Large intestine (tissue), 3 donors: ENCODE measurements around the gene KLF1. TPM values are rescaled to one million over a fixed set of nuclear protein-coding genes. Genes with fewer than 3 reads are reported as not detected.

Experiments
- DNase-seq, 2 donors: peaks; one replicate each; pipeline versions ENCODE4 v3.0.0 to v3.0.0-alpha.2; 2013
- H3K27ac ChIP-seq: one replicate; pipeline ENCODE4 v1.5.1; 2013; ENCODE audit warnings: low read length
- H3K27me3 ChIP-seq: 2 replicates; pipeline ENCODE4 v1.6.1; 2013; ENCODE audit warnings: low read length; ENCODE audit not compliant: control insufficient read depth, insufficient read depth
- H3K36me3 ChIP-seq: 2 replicates; pipeline ENCODE4 v1.6.1; 2013; ENCODE audit warnings: low read length; ENCODE audit not compliant: control insufficient read depth, insufficient read depth
- H3K4me1 ChIP-seq: one replicate; pipeline ENCODE4 v1.6.1; 2013; ENCODE audit warnings: low read length; ENCODE audit not compliant: control insufficient read depth, insufficient read depth
- H3K4me3 ChIP-seq: one replicate; pipeline ENCODE4 v1.5.1; 2013; ENCODE audit warnings: low read length
- H3K9me3 ChIP-seq: one replicate; pipeline ENCODE4 v1.6.1; 2013; ENCODE audit warnings: mild to moderate bottlenecking, low read depth, low read length, moderate library complexity; ENCODE audit not compliant: control insufficient read depth
- WGBS: methylation state at CpG from one replicate; pipeline ENCODE4 v1.1.5; 2013; ENCODE audit warnings: low lambda C conversion rate; ENCODE audit not compliant: insufficient coverage; 5-methylcytosine and 5-hydroxymethylcytosine counted together
- polyA plus RNA-seq: library from polyadenylated mRNA; unstranded; fragments of 120-200 nt; gene quantifications from one replicate; pipeline ENCODE4 v1.2.1, GENCODE V29; 2013

Gene KLF1
- polyA plus RNA-seq, 1 donor: 0.79 TPM

DNA sequence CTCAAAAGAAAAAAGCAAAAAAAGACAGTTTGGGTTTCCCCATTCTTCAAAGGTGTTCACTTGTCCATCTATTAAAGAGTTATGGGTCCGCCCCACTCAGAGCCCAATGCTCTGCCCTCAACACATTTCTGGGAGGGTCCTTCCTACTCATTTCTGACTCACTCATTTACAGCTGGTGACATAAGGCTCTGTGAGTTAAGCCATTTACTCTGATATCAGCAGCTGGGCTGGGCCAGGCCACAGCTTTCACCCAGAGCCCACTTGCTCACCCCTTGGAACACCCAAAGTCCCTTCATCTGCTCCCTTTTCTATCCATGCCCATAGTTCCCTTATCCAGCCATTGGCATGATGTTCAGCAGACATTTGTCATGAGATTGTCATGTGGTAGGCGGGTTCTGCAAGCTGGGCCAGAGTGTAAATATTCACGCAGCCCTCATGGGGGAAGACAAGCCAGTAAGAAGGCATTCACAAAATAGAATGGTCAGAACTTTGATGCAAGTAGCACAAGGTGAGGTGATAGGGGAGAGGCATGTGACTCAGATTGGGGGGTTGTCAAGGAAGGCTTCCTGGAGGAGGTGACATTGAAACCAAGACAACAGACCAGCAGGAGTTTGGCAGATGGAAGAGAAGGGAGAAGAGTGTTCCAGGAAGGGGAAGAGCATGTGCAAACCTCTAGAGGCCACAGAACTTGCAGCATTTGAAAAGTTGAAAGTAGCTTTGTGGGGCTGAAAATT, 42.8 kb downstream of the KLF1 start:
- H3K4me1 ChIP-seq: peaks cover 16% of the 10 kb centered on the region
- peaks cover 10% of the 10 kb centered on the region for H3K9me3 ChIP-seq
- peaks cover 55% of the 10 kb centered on the region for H3K27me3 ChIP-seq
- no peak overlapping the region for H3K27ac ChIP-seq
- H3K4me3 ChIP-seq: no peak overlapping the region
- H3K36me3 ChIP-seq: no peaks in the 10 kb centered on the region
- no CpG with 5 or more reads among the region's 3 CpGs for WGBS
- no peak for DNase-seq

DNA sequence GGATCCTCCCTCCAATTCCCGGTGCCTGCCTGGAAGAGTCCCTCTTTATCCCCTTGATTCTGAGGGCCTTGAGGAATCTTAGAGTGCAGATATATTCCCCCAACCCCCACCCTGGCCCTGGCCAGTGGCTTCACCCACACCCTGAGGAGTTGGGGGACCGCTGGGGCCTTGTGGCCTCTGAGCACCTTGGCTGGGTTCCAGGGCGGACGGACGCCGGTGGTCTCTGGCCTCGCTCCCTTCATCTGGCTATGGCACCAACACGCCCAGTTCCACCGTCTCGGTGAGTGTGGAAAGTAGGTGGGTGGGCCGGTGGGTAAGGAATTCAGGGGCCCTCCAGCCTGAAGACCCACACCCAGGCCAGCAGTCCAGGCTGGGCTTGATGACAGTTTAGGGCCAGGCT, 43.7 kb downstream of the KLF1 start:
- Histone ChIP-seq H3K36me3 (no peaks in the 10 kb centered on the region), H3K27ac (no peak overlapping the region)
- no CpG with 5 or more reads among the region's 11 CpGs for WGBS

DNA sequence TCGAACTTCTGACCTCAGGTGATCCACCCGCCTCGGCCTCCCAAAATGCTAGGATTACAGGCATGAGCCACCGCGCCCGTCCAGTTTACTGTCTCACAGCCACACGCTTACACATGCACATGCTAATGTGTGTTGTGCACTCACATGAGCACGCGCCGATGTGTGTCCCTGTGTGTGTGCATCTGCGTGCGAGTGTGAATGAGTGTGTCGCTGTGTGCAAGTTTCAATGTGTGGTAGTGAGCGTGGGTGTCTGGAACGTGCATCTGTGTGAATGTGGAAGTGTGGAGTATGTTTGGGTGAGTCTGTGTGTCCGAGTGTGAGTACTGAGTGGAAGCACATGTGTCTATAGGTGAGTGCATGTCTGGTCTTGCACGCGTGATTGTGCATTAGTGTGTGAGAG, 44.5 kb downstream of the KLF1 start:
- peaks cover 70% of the 10 kb centered on the region for H3K27me3 ChIP-seq
- DNase-seq: no peak
- H3K27ac ChIP-seq: no peak overlapping the region
- peaks cover 15% of the 10 kb centered on the region for H3K9me3 ChIP-seq
- peaks cover 12% of the 10 kb centered on the region for H3K4me1 ChIP-seq
- H3K4me3 ChIP-seq: no peak overlapping the region
- WGBS: no CpG with 5 or more reads among the region's 18 CpGs
- no peaks in the 10 kb centered on the region for H3K36me3 ChIP-seq

More for the DNA sequence above, 43.7 kb downstream of the KLF1 start:
- H3K4me3 ChIP-seq: no peak overlapping the region
- peaks cover 16% of the 10 kb centered on the region for H3K4me1 ChIP-seq
- peaks cover 15% of the 10 kb centered on the region for H3K9me3 ChIP-seq
- H3K27me3 ChIP-seq: peaks cover 63% of the 10 kb centered on the region
- no peak for DNase-seq

DNA sequence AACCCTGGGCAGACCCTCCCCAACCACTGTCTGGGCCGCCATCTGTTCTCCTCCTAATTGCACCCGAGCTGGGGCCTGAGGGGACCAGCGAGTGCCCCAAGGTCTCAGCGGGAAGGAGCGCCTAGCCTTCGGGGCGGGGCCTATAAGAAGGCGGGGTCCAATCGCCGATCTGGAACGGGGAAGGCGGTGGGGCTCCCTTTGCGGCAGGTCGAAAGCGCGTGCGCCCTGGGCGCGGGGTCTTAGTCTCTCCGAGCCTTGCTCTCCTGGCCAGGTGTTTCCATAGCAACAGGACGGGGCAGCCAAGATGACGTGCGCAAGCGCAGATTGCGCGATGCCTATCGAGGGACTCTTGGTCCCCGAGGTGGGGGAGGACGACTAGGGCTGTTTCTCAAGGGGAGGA, 45.9 kb downstream of the KLF1 start:
- Histone ChIP-seq H3K27me3 (peaks cover 77% of the 10 kb centered on the region), H3K9me3 (peaks cover 15% of the 10 kb centered on the region), H3K4me1 (peaks cover 9% of the 10 kb centered on the region), H3K36me3 (no peaks in the 10 kb centered on the region), H3K27ac (no peak overlapping the region), H3K4me3 (peak overlapping the region; percentile 6)
- peak; percentile 24 to 28 for DNase-seq
- WGBS: no CpG with 5 or more reads among the region's 29 CpGs

DNA sequence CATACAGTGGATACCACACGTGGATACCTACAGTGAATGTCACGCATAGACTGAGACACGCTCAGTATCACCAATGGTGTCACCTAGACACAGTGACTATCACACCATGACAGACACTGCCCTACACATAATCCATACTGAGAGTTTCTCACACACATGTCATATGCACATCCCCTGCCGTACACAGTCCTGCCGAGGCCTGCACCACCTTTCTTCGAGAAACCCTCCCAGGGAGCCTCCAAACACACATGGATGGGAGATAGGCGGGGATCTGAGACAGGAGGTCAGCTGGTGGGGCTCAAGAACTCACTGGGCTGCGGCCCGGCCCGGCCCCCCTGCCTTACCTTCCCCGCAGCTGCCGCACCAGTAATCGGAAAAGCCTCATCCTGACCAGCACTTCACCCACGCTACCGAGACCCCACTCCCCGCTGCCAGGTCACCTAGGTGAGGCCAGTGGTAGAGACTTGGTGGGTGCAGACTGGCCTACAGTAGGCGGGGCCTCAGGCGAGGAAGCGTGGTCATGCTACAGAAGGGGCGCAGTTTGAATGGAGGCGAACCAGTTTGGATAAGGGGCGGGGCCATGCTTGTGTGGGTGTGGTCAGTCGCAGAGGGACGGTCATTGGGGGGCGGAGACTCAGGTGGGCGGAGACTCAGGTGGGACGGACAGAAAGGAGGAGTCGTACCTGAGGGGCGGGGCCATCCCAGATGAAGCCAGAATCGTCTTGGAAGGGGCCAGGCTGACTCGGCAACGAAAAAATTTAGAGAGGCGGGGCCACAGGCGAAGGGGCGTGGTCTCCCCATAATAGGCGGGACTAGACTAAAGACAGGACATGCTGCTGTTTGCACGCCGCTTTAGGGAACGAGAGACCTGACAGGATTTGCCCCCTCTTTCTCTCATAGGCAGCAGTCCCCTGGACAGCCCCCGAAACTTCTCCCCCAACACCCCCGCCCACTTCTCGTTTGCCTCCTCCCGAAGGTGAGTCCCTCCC, 46.6 kb downstream of the KLF1 start:
- H3K36me3 ChIP-seq: no peaks in the 10 kb centered on the region
- WGBS: no CpG with 5 or more reads among the region's 43 CpGs
- H3K9me3 ChIP-seq: peaks cover 17% of the 10 kb centered on the region
- DNase-seq: peak; percentile 35 to 45
- peaks cover 9% of the 10 kb centered on the region for H3K4me1 ChIP-seq
- peak overlapping the region; percentile 6 for H3K4me3 ChIP-seq
- H3K27ac ChIP-seq: no peak overlapping the region
- peaks cover 80% of the 10 kb centered on the region for H3K27me3 ChIP-seq

DNA sequence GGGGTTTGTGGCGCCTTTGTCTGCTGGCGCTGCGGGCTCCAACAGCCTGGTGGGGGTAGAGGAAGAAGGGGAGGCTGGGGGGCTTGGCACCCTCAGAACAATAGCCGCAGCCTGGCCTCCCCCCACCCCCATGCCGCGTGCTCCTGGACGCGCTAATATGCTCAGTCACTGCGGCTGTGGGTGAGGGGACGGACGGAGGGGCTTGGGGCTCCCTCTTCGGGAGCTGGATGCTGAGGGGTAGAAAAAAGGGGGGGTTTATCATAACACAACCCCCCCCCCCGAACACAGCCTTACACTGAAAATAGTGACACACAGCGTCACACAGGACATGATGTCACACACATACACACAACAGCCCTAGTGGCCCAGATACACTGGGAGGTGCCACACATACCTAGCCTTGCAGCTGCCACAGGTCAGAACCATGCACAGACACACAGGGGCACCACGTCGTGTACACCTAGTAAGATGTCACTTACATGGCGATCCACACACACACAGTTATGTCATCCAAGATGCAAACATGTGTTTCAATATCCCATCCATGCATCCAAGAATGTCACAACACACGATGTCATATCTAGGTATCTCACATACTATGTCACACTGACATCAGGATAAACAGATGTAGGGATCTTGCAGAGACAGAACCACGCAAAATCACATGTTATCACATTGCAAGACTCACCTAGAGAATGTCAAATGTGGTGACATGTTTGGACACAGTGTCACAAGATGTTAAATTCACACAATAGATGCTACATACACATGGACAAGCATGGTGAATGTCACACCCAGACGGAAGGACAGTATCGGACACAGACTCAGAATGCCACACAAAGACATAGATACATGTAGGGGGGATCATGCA, 47.9 kb downstream of the KLF1 start:
- H3K4me3 ChIP-seq: peak overlapping the region; percentile 31
- no peaks in the 10 kb centered on the region for H3K36me3 ChIP-seq
- WGBS: no CpG with 5 or more reads among the region's 21 CpGs
- peaks cover 89% of the 10 kb centered on the region for H3K27me3 ChIP-seq
- peaks cover 24% of the 10 kb centered on the region for H3K9me3 ChIP-seq
- no peak overlapping the region for H3K27ac ChIP-seq
- DNase-seq: no peak
- peaks cover 9% of the 10 kb centered on the region for H3K4me1 ChIP-seq

DNA sequence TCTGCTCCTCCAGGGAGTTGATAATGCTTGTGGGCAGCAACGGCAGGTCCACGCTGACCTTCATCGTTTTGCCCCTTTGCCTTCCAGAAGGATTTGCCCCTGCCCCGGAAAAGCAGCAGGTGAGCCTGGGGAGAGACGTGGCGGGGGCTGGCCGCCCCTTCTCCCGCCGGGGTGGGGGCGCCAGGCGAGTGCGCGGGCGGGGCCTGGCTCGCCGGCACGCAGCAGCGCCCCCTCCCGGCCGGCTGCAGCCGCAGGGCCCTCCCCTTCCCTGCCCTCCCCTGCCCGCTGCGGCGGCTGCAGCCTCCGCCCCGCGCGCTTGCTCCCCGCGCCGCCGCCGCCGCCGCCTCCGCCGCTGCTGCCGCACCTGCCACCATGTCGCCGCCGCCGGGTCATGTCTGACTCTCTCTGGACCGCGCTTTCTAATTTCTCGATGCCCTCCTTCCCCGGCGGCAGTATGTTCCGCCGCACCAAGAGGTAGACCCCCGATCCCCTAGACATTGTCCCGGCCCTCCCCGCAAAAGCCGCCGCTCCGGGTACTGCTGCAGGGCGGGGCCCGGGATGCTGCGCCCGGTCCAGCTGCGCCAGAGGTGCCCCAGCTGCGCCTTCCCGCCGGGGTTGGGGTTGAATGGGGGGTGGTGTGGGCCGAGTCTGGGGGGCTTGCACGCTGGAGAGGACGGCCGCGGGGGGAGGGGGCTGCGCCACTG, 48.7 kb downstream of the KLF1 start, which contains the start of gene MAST1:
Gene MAST1 (plus strand): TSS at position 334 of the 704 bp plus-strand sequence. CDS start 58 bp downstream, at position 392.
- H3K4me1 ChIP-seq: peaks cover 9% of the 10 kb centered on the region
- H3K27me3 ChIP-seq: peaks cover 92% of the 10 kb centered on the region
- no CpG with 5 or more reads among the region's 69 CpGs for WGBS
- H3K9me3 ChIP-seq: peaks cover 25% of the 10 kb centered on the region
- peak within 1 kb of the TSS; percentile 31 for H3K4me3 ChIP-seq
- H3K27ac ChIP-seq: no peak within 1 kb of the TSS
- H3K36me3 ChIP-seq: no peaks in the 10 kb centered on the region
- DNase-seq: peak in 1 of 2 donors; percentile 43

DNA sequence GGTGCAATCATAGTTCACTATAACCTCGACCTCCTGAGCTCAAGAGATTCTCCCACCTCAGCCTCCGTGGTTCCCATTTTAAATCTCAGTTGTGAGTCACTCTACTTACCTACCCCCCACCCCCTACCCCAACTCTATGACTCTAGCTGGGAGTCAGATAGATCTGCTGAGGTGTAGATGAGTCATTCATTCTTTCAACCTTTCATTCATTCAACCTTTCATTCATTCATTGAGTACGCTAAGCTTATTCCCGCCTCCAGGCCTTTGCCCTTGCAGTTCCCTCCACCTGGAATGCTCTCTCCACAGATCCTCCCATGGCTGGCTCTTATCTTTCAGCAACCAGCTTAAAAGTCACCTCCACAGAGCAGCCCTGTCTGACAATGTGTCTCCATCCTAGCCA, 49.8 kb downstream of the KLF1 start:
- Histone ChIP-seq H3K9me3 (peaks cover 27% of the 10 kb centered on the region), H3K36me3 (no peaks in the 10 kb centered on the region), H3K4me3 (no peak overlapping the region), H3K27me3 (peaks cover 95% of the 10 kb centered on the region), H3K27ac (no peak overlapping the region), H3K4me1 (peaks cover 9% of the 10 kb centered on the region)
- DNase-seq: no peak
- WGBS: 80% methylated on average over 2 of the region's 4 CpGs

DNA sequence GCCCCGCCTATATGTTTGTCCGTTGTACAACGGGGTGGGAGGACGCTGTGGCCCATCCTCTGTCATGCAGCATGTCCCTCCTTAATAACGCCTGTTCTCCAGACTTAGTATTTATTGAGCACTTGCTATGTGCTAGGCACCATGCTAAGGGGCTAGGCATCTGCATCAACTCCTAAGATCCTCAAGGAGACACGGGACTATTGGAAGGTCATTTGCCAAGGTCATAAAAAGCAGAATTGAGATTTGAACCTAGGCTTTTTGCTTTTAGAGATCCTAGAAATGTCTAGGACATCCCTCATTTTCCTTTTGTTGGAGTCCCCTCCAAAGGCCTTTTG, 50.5 kb downstream of the KLF1 start:
- no peak for DNase-seq
- Histone ChIP-seq H3K27me3 (peaks cover 94% of the 10 kb centered on the region), H3K4me3 (no peak overlapping the region), H3K27ac (no peak overlapping the region), H3K9me3 (peaks cover 27% of the 10 kb centered on the region), H3K36me3 (no peaks in the 10 kb centered on the region), H3K4me1 (peaks cover 9% of the 10 kb centered on the region)
- WGBS: no CpG with 5 or more reads among the region's 6 CpGs
